Liver (tissue), 2 donors: ENCODE results near the gene SLC6A3.

ENCODE experiments used
- CTCF ChIP-seq: fragments of 150-350 bp; IDR thresholded peaks from 2 replicates; pipeline ENCODE4 v1.5.1; 2017; ENCODE audit warnings: improper control_type of control experiment, low read depth, low read length; ENCODE audit not compliant: missing input control
- TF ChIP-seq, protein P1 (sequence below): IDR thresholded peaks from 2 replicates; pipeline ENCODE4 v1.6.1; 2016; ENCODE audit warnings: antibody characterized with exemption, mild to moderate bottlenecking
- donor health status: healthy.

GRCh38 chr5:1413211-1413610 is 32.0 kb downstream of the SLC6A3 start:
- TF ChIP-seq, protein P1, sequence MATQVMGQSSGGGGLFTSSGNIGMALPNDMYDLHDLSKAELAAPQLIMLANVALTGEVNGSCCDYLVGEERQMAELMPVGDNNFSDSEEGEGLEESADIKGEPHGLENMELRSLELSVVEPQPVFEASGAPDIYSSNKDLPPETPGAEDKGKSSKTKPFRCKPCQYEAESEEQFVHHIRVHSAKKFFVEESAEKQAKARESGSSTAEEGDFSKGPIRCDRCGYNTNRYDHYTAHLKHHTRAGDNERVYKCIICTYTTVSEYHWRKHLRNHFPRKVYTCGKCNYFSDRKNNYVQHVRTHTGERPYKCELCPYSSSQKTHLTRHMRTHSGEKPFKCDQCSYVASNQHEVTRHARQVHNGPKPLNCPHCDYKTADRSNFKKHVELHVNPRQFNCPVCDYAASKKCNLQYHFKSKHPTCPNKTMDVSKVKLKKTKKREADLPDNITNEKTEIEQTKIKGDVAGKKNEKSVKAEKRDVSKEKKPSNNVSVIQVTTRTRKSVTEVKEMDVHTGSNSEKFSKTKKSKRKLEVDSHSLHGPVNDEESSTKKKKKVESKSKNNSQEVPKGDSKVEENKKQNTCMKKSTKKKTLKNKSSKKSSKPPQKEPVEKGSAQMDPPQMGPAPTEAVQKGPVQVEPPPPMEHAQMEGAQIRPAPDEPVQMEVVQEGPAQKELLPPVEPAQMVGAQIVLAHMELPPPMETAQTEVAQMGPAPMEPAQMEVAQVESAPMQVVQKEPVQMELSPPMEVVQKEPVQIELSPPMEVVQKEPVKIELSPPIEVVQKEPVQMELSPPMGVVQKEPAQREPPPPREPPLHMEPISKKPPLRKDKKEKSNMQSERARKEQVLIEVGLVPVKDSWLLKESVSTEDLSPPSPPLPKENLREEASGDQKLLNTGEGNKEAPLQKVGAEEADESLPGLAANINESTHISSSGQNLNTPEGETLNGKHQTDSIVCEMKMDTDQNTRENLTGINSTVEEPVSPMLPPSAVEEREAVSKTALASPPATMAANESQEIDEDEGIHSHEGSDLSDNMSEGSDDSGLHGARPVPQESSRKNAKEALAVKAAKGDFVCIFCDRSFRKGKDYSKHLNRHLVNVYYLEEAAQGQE: no peak
- no peak for TF ChIP-seq CTCF
